ENCODE data around the gene PCP4L1.

Gene PCP4L1

GRCh38 chr1:161305867-161306519, 47.4 kb downstream of the PCP4L1 start:
- no peak overlapping the region for H3K4me3 ChIP-seq (ENCODE audit: low read depth, low read length)
- DNase-seq (ENCODE audit: low read depth), result no peak
- no peak for TF ChIP-seq CTCF (IDR thresholded peaks at IDR 0.05; ENCODE audit: control insufficient read depth, extremely low read depth, insufficient read depth)

- no peak overlapping the region for H3K4me3 ChIP-seq (ENCODE audit: low read depth, low read length)
- TF ChIP-seq CTCF (IDR thresholded peaks at IDR 0.05; ENCODE audit: control insufficient read depth, extremely low read depth, insufficient read depth), result no peak
- no peak for DNase-seq (ENCODE audit: low read depth)
These were observed 48.8 kb downstream of the PCP4L1 start for GRCh38 chr1:161307230-161307768.

- DNase-seq (ENCODE audit: low read depth), result no peak
- no peak for TF ChIP-seq CTCF (IDR thresholded peaks at IDR 0.05; ENCODE audit: control insufficient read depth, extremely low read depth, insufficient read depth)
- no peak overlapping the region for H3K4me3 ChIP-seq (ENCODE audit: low read depth, low read length)
These were observed 49.5 kb downstream of the PCP4L1 start for GRCh38 chr1:161307892-161308638.

- TF ChIP-seq CTCF (IDR thresholded peaks at IDR 0.05; ENCODE audit: control insufficient read depth, extremely low read depth, insufficient read depth), result no peak
- DNase-seq (ENCODE audit: low read depth), result no peak
- no peak within 1 kb of the TSS for H3K4me3 ChIP-seq (ENCODE audit: low read depth, low read length)
These were observed 51.3 kb downstream of the PCP4L1 start, which contains the start of gene MPZ for GRCh38 chr1:161309868-161310267. TSS of gene MPZ (minus strand) at chr1:161309968. CDS start at chr1:161309905, 63 bp downstream.

- H3K4me3 ChIP-seq (ENCODE audit: low read depth, low read length), result no peak overlapping the region
- no peak for TF ChIP-seq CTCF (IDR thresholded peaks at IDR 0.05; ENCODE audit: control insufficient read depth, extremely low read depth, insufficient read depth)
These were observed 53.1 kb downstream of the PCP4L1 start for GRCh38 chr1:161311595-161312181.

GRCh38 chr1:161313554-161314200, 55.1 kb downstream of the PCP4L1 start:
- no peak for DNase-seq (ENCODE audit: low read depth)
- H3K4me3 ChIP-seq (ENCODE audit: low read depth, low read length), result peak overlapping the region; percentile 91
- TF ChIP-seq CTCF (IDR thresholded peaks at IDR 0.05; ENCODE audit: control insufficient read depth, extremely low read depth, insufficient read depth), result no peak

More at GRCh38 chr1:161311595-161312181, 53.1 kb downstream of the PCP4L1 start:
- no peak for DNase-seq (ENCODE audit: low read depth)

All from LNCaP clone FGC (cell line).